Fibroblast of lung (primary cell): ENCODE measurements around the gene C16orf95. TPM values are rescaled to one million over a fixed set of nuclear protein-coding genes. Genes with fewer than 3 reads are reported as not detected.

Source experiments
- DNase-seq, 2 donors: peaks; one replicate each; pipeline versions ENCODE4 v3.0.0 to v3.0.0-alpha.2; 2010; ENCODE audit warnings: low read depth in 2 of 2
- H2AFZ ChIP-seq: 2 replicates; pipeline ENCODE4 v1.5.1; 2012; ENCODE audit warnings: low read length, control low read depth, inconsistent platforms
- H3K27ac ChIP-seq: 2 replicates; pipeline ENCODE4 v1.5.1; 2011; ENCODE audit warnings: low read length, control low read depth; ENCODE audit not compliant: insufficient read depth
- H3K27me3 ChIP-seq: 2 replicates; pipeline ENCODE4 v1.5.1; 2011; ENCODE audit warnings: mild to moderate bottlenecking, low read length; ENCODE audit not compliant: control insufficient read depth, insufficient read depth
- H3K36me3 ChIP-seq: 2 replicates; pipeline ENCODE4 v1.5.1; 2011; ENCODE audit warnings: low read length; ENCODE audit not compliant: control insufficient read depth, insufficient read depth
- H3K4me1 ChIP-seq: 2 replicates; pipeline ENCODE4 v1.5.1; 2011; ENCODE audit warnings: low read length; ENCODE audit not compliant: control insufficient read depth, insufficient read depth; ENCODE audit errors: extremely low read depth
- H3K4me2 ChIP-seq: 2 replicates; pipeline ENCODE4 v1.5.1; 2011; ENCODE audit warnings: low read length, control low read depth; ENCODE audit not compliant: insufficient read depth; ENCODE audit errors: extremely low read depth
- H3K4me3 ChIP-seq, 4 experiments: fragments of 200-600 bp in 1 of 4; sonication (generic) in 1 of 4; replicated peaks in 1 of 4; 2 replicates each; pipeline ENCODE4 v1.5.1; 2011 to 2016; ENCODE audit warnings: low read length in 4 of 4, low read depth in 3 of 4, mild to moderate bottlenecking in 3 of 4, control low read depth in 2 of 4, inconsistent platforms in 1 of 4, mixed read lengths in 1 of 4; ENCODE audit not compliant: insufficient read depth in 1 of 4; ENCODE audit errors: control extremely low read depth in 1 of 4
- H3K79me2 ChIP-seq: 2 replicates; pipeline ENCODE4 v1.5.1; 2012; ENCODE audit warnings: mild to moderate bottlenecking, low read length, inconsistent platforms; ENCODE audit not compliant: control insufficient read depth, insufficient read depth
- H3K9ac ChIP-seq: 2 replicates; pipeline ENCODE4 v1.5.1; 2011; ENCODE audit warnings: mild to moderate bottlenecking, low read length, control low read depth; ENCODE audit not compliant: insufficient read depth
- H3K9me3 ChIP-seq: 2 replicates; pipeline ENCODE4 v1.5.1; 2012; ENCODE audit warnings: low read depth, low read length; ENCODE audit not compliant: control insufficient read depth, insufficient read depth
- H4K20me1 ChIP-seq: 2 replicates; pipeline ENCODE4 v1.5.1; 2011; ENCODE audit warnings: low read length; ENCODE audit not compliant: control insufficient read depth, insufficient read depth; ENCODE audit errors: extremely low read depth
- EZH2 ChIP-seq: IDR thresholded peaks from 2 replicates; pipeline ENCODE4 v1.5.1; 2012; ENCODE audit warnings: low read length, control low read depth, mild to moderate bottlenecking; ENCODE audit errors: missing control alignments
- polyA plus RNA-seq, 2 donors: library from polyadenylated mRNA; depleted of rRNA in 1 of 2; stranded (reverse) in 1 of 2; unstranded in 1 of 2; fragments of >200 nt; gene quantifications; 2 replicates each; pipeline ENCODE4 v1.2.1, GENCODE V29; 2011 to 2012; ENCODE audit warnings: missing spikeins in 1 of 2
- total RNA-seq: library from RNA; depleted of rRNA; stranded (reverse); fragments of >200 nt; gene quantifications from 2 replicates; pipeline ENCODE4 v1.2.1, GENCODE V29; 2014
- TF ChIP-seq, protein P1 (sequence below), 2 donors: IDR thresholded peaks in 1 of 2; conservative IDR thresholded peaks in 1 of 2; 1 replicate in 1 of 2; 2 replicates in 1 of 2; pipeline ENCODE4 v1.5.1; 2011 to 2012; ENCODE audit warnings: low read length in 2 of 2, control low read depth in 1 of 2, inconsistent platforms in 1 of 2, low read depth in 1 of 2, mild to moderate bottlenecking in 1 of 2

The C16orf95 gene
- total and polyA plus RNA-seq, 2 donors (not counting 1 experiment from before 2014, with no cell fraction given) = 1.3 to 5.4 TPM

DNA sequence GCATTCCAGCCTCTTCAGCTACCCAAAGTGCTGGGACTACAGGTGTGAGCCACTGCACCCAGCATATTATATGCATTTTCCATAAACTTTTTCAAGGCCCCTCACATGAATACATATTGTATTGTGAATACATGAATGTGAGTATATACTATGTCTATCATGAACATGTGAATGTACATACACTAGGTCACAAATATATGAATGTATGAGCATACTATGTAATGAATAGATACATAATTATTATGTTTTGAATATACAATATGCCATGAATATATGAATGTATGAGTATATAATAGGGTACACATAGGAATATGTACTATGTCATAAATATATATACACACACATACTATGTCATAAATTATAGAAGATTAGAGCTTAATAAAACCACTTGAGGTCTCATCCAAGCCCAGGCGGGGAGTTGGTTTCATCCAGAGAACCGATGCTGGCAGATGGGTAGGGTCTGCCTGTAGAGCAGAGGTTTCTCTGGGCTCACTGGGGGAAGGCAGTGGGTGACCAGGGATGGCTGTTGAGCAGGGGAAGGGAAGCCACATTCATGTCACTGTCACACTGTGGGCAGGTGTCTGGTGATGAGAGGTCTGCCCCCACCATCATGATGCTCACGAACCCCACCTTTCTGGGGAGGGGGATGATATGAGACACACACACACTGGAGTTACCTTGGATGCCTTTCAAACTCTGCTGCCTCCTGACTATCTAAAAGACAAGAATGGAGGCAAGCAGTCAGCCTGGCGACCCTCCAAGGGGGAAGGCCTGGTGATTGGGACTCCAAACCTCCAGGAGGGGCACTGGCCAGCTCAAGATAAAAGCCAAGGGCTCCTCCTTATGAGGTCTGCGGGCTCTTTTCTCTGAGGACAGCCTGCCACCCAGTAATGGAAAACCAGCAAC lies 7.3 kb downstream of the C16orf95 start:
- Histone ChIP-seq H3K4me1 (no peaks in the 10 kb centered on the region), H3K36me3 (no peaks in the 10 kb centered on the region), H3K4me2 (no peak overlapping the region), H3K79me2 (no peaks in the 10 kb centered on the region), H3K27ac (no peak overlapping the region), H3K27me3 (no peaks in the 10 kb centered on the region), H3K4me3 (no peak overlapping the region), H2AFZ (no peak overlapping the region), H4K20me1 (no peaks in the 10 kb centered on the region), H3K9ac (no peak overlapping the region), H3K9me3 (no peaks in the 10 kb centered on the region)
- TF ChIP-seq, protein P1, sequence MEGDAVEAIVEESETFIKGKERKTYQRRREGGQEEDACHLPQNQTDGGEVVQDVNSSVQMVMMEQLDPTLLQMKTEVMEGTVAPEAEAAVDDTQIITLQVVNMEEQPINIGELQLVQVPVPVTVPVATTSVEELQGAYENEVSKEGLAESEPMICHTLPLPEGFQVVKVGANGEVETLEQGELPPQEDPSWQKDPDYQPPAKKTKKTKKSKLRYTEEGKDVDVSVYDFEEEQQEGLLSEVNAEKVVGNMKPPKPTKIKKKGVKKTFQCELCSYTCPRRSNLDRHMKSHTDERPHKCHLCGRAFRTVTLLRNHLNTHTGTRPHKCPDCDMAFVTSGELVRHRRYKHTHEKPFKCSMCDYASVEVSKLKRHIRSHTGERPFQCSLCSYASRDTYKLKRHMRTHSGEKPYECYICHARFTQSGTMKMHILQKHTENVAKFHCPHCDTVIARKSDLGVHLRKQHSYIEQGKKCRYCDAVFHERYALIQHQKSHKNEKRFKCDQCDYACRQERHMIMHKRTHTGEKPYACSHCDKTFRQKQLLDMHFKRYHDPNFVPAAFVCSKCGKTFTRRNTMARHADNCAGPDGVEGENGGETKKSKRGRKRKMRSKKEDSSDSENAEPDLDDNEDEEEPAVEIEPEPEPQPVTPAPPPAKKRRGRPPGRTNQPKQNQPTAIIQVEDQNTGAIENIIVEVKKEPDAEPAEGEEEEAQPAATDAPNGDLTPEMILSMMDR (conservative IDR thresholded peaks at IDR 0.05 in 1 of 2, IDR thresholded peaks at IDR 0.05 in 1 of 2; ENCODE audit: low read depth in 1 of 2, low read length in 2 of 2) = no peak
- no peak for TF ChIP-seq EZH2
- DNase-seq = no peak

DNA sequence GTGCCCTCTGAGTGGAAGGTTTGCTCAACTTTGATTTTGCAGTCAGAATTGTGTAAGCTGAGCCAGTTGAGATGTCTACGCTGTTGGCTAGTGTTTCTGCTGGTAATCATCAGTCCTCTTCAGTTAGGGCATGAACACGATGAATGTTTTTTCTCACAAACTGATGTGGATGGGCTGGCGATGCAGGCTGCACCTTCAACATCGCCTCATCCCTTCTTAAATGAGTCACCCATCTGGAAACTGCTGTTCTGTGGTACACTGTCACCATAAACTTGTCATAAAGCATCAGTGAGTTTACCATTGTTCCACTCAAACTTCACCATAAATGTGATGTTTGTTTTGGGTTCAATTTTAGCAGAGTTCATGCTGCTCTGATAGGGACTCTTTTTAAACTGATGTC lies 8.4 kb downstream of the C16orf95 start:
- TF ChIP-seq EZH2 = no peak
- TF ChIP-seq, protein P1 (conservative IDR thresholded peaks at IDR 0.05 in 1 of 2, IDR thresholded peaks at IDR 0.05 in 1 of 2; ENCODE audit: low read depth in 1 of 2, low read length in 2 of 2) = no peak
- H3K4me2 ChIP-seq = no peak overlapping the region
- H3K36me3 ChIP-seq = no peaks in the 10 kb centered on the region
- H2AFZ ChIP-seq = no peak overlapping the region
- no peak overlapping the region for H3K4me3 ChIP-seq
- DNase-seq = no peak
- H4K20me1 ChIP-seq = no peaks in the 10 kb centered on the region
- no peaks in the 10 kb centered on the region for H3K9me3 ChIP-seq
- no peak overlapping the region for H3K9ac ChIP-seq
- no peaks in the 10 kb centered on the region for H3K27me3 ChIP-seq
- no peak overlapping the region for H3K27ac ChIP-seq
- no peaks in the 10 kb centered on the region for H3K4me1 ChIP-seq
- H3K79me2 ChIP-seq = no peaks in the 10 kb centered on the region

DNA sequence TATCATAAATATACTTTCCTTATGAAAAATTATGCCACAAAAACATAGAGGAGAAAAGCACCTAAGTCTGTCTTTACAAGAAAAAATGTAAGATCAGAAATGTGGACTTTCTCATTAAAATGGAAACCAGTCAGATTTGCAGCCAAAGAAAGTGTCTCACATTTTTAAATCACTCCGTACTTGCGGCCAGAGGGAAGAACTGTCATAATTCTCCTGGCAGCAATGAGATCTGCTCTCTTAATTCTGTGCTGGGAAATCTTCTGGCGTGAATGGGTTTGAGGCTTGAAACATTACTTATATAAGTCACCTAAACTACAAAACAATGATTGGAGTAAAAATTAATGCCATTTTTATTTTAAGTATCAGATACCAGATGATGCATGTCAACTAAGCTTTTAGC lies 10.7 kb downstream of the C16orf95 start:
- Histone ChIP-seq H3K9ac (no peak overlapping the region), H3K79me2 (no peaks in the 10 kb centered on the region), H3K27ac (peak overlapping the region; percentile 34), H3K27me3 (no peaks in the 10 kb centered on the region), H4K20me1 (no peaks in the 10 kb centered on the region), H3K4me3 (no peak overlapping the region), H3K4me1 (no peaks in the 10 kb centered on the region), H2AFZ (no peak overlapping the region), H3K4me2 (no peak overlapping the region), H3K9me3 (no peaks in the 10 kb centered on the region), H3K36me3 (no peaks in the 10 kb centered on the region)
- DNase-seq = no peak
- TF ChIP-seq EZH2 = no peak
- TF ChIP-seq, protein P1 (conservative IDR thresholded peaks at IDR 0.05 in 1 of 2, IDR thresholded peaks at IDR 0.05 in 1 of 2; ENCODE audit: low read depth in 1 of 2, low read length in 2 of 2) = no peak
